ENCODE results near the gene EI24. TPM values are rescaled to one million over a fixed set of nuclear protein-coding genes. Genes with fewer than 3 reads are reported as not detected.
"Not testable (repeated sequence)": the region's sequence is repeated elsewhere in the genome, so short reads cannot be mapped to it uniquely, and the experiment has no call there.

Gene EI24
- polyA plus RNA-seq, 3 donors = 17.2 to 46.9 (median 44.7) TPM

GRCh38 chr11:125532668-125533067, 36.6 kb upstream of the EI24 start:
- Histone ChIP-seq H4K20me1 (ENCODE audit: insufficient read depth, low read length) (no peaks in the 10 kb centered on the region), H3K27me3 (ENCODE audit: control insufficient read depth in 2 of 2, insufficient read depth in 2 of 2, low read length in 2 of 2) (no peaks in the 10 kb centered on the region), H3K36me3 (replicated peaks in 1 of 2; ENCODE audit: control insufficient read depth in 1 of 2, insufficient read depth in 2 of 2, low read length in 2 of 2) (no peaks in the 10 kb centered on the region), H3K4me1 (ENCODE audit: control insufficient read depth in 1 of 2, insufficient read depth in 2 of 2, low read length in 2 of 2) (no peaks in the 10 kb centered on the region), H2AFZ (ENCODE audit: insufficient read depth, low read depth, low read length, poor library complexity, severe bottlenecking) (no peak overlapping the region), H3K79me2 (ENCODE audit: insufficient read depth, low read length) (no peaks in the 10 kb centered on the region), H3K27ac (ENCODE audit: low read depth in 1 of 2, low read length in 2 of 2) (no peak overlapping the region), H3K4me3 (replicated peaks in 1 of 3; ENCODE audit: low read depth in 2 of 3, low read length in 3 of 3) (no peak overlapping the region), H3K9me3 (replicated peaks in 1 of 2; ENCODE audit: control insufficient read depth in 1 of 2, insufficient read depth in 1 of 2, low read length in 2 of 2) (no peaks in the 10 kb centered on the region), H3K4me2 (replicated peaks; ENCODE audit: extremely low read depth, low read length, poor library complexity, severe bottlenecking) (no peak overlapping the region), H3K9ac (ENCODE audit: insufficient read depth, low read length, poor library complexity, severe bottlenecking) (no peak overlapping the region)
- 94% methylated on average over 2 of the region's 3 CpGs for WGBS (ENCODE audit: insufficient coverage)
- TF ChIP-seq, protein P1, sequence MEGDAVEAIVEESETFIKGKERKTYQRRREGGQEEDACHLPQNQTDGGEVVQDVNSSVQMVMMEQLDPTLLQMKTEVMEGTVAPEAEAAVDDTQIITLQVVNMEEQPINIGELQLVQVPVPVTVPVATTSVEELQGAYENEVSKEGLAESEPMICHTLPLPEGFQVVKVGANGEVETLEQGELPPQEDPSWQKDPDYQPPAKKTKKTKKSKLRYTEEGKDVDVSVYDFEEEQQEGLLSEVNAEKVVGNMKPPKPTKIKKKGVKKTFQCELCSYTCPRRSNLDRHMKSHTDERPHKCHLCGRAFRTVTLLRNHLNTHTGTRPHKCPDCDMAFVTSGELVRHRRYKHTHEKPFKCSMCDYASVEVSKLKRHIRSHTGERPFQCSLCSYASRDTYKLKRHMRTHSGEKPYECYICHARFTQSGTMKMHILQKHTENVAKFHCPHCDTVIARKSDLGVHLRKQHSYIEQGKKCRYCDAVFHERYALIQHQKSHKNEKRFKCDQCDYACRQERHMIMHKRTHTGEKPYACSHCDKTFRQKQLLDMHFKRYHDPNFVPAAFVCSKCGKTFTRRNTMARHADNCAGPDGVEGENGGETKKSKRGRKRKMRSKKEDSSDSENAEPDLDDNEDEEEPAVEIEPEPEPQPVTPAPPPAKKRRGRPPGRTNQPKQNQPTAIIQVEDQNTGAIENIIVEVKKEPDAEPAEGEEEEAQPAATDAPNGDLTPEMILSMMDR (IDR thresholded peaks at IDR 0.05) = no peak
- Mint-ChIP-seq H3K27ac (no peak overlapping the region), H3K4me1 (no peaks in the 10 kb centered on the region), H3K4me3 (no peak overlapping the region), H3K36me3 (no peaks in the 10 kb centered on the region), H3K9me3 (peaks cover 0 to 8% (median 5%) of the 10 kb centered on the region in 7 donors), H3K27me3 (ENCODE audit: low read depth in 3 of 3) (peaks cover 2 to 3% (median 2%) of the 10 kb centered on the region in 3 donors)
- DNase-seq = no peak
- intact Hi-C loops (cut with micrococcal nuclease) = no loop called here

GRCh38 chr11:125535585-125535984, 33.7 kb upstream of the EI24 start:
- H3K9me3 ChIP-seq (replicated peaks in 1 of 2; ENCODE audit: control insufficient read depth in 1 of 2, insufficient read depth in 1 of 2, low read length in 2 of 2) = no peaks in the 10 kb centered on the region
- Mint-ChIP-seq H3K4me1 (no peaks in the 10 kb centered on the region), H3K27me3 (ENCODE audit: low read depth in 3 of 3) (peaks cover 2 to 3% (median 2%) of the 10 kb centered on the region in 3 donors), H3K36me3 (no peaks in the 10 kb centered on the region), H3K4me3 (no peak overlapping the region), H3K9me3 (peaks cover 0 to 6% (median 2%) of the 10 kb centered on the region in 7 donors), H3K27ac (no peak overlapping the region)
- DNase-seq = no peak
- no peak overlapping the region for H3K27ac ChIP-seq (ENCODE audit: low read depth in 1 of 2, low read length in 2 of 2)
- H3K4me1 ChIP-seq (ENCODE audit: control insufficient read depth in 1 of 2, insufficient read depth in 2 of 2, low read length in 2 of 2) = no peaks in the 10 kb centered on the region
- H3K27me3 ChIP-seq (ENCODE audit: control insufficient read depth in 2 of 2, insufficient read depth in 2 of 2, low read length in 2 of 2) = no peaks in the 10 kb centered on the region
- intact Hi-C loops (cut with micrococcal nuclease) = no loop called here
- WGBS (ENCODE audit: insufficient coverage) = no CpG with 5 or more reads among the region's 1 CpG
- TF ChIP-seq, protein P1 (IDR thresholded peaks at IDR 0.05) = no peak
- H3K79me2 ChIP-seq (ENCODE audit: insufficient read depth, low read length) = no peaks in the 10 kb centered on the region
- no peak overlapping the region for H3K4me3 ChIP-seq (replicated peaks in 1 of 3; ENCODE audit: low read depth in 2 of 3, low read length in 3 of 3)
- H3K36me3 ChIP-seq (replicated peaks in 1 of 2; ENCODE audit: control insufficient read depth in 1 of 2, insufficient read depth in 2 of 2, low read length in 2 of 2) = no peaks in the 10 kb centered on the region
- no peak overlapping the region for H2AFZ ChIP-seq (ENCODE audit: insufficient read depth, low read depth, low read length, poor library complexity, severe bottlenecking)
- no peak overlapping the region for H3K9ac ChIP-seq (ENCODE audit: insufficient read depth, low read length, poor library complexity, severe bottlenecking)
- H3K4me2 ChIP-seq (replicated peaks; ENCODE audit: extremely low read depth, low read length, poor library complexity, severe bottlenecking) = no peak overlapping the region
- no peaks in the 10 kb centered on the region for H4K20me1 ChIP-seq (ENCODE audit: insufficient read depth, low read length)

GRCh38 chr11:125536834-125537233, 32.4 kb upstream of the EI24 start:
- H3K27ac ChIP-seq (ENCODE audit: low read depth in 1 of 2, low read length in 2 of 2); H3K27me3 ChIP-seq (ENCODE audit: control insufficient read depth in 2 of 2, insufficient read depth in 2 of 2, low read length in 2 of 2); H3K9me3 ChIP-seq (replicated peaks in 1 of 2; ENCODE audit: control insufficient read depth in 1 of 2, insufficient read depth in 1 of 2, low read length in 2 of 2); H3K27me3 Mint-ChIP-seq (ENCODE audit: low read depth in 3 of 3); DNase-seq; H3K9me3 Mint-ChIP-seq; intact Hi-C loops (cut with micrococcal nuclease); H3K4me1 ChIP-seq (ENCODE audit: control insufficient read depth in 1 of 2, insufficient read depth in 2 of 2, low read length in 2 of 2); H3K27ac Mint-ChIP-seq; H3K36me3 Mint-ChIP-seq; H3K4me1 Mint-ChIP-seq; H3K79me2 ChIP-seq (ENCODE audit: insufficient read depth, low read length); H2AFZ ChIP-seq (ENCODE audit: insufficient read depth, low read depth, low read length, poor library complexity, severe bottlenecking); H3K4me2 ChIP-seq (replicated peaks; ENCODE audit: extremely low read depth, low read length, poor library complexity, severe bottlenecking); H3K4me3 Mint-ChIP-seq; H4K20me1 ChIP-seq (ENCODE audit: insufficient read depth, low read length); H3K9ac ChIP-seq (ENCODE audit: insufficient read depth, low read length, poor library complexity, severe bottlenecking); H3K36me3 ChIP-seq (replicated peaks in 1 of 2; ENCODE audit: control insufficient read depth in 1 of 2, insufficient read depth in 2 of 2, low read length in 2 of 2); H3K4me3 ChIP-seq (replicated peaks in 1 of 3; ENCODE audit: low read depth in 2 of 3, low read length in 3 of 3): not testable (repeated sequence)
- no CpG with 5 or more reads among the region's 19 CpGs for WGBS (ENCODE audit: insufficient coverage)

All from CD14-positive monocyte (primary cell).